Activated T-cell treated with anti-CD3 and anti-CD28 coated beads, Interleukin-2, amount 50 U/mL, for 72 hours (primary cell): ENCODE measurements around the gene CYP2F1. TPM values are rescaled to one million over a fixed set of nuclear protein-coding genes. Genes with fewer than 3 reads are reported as not detected.
A peak's percentile ranks its signal among the peaks of the same experiment; 100 is the strongest.

Experiments
- ATAC-seq, 2 donors: fragments of 150-1000 bp; cut with Tn5 transposase; replicated peaks in 1 of 2; 2 replicates each; pipeline ENCODE4 v1.10.0; 2021; ENCODE audit warnings: moderate library complexity in 2 of 2, mild to moderate bottlenecking in 1 of 2
- DNase-seq, 2 donors: peaks; one replicate each; pipeline ENCODE4 v3.0.0; 2021 to 2022; ENCODE audit warnings: mixed read lengths in 1 of 2
- H3K27ac Mint-ChIP-seq: one replicate; pipeline ENCODE4 v1.8.0; 2022; ENCODE audit warnings: mild to moderate bottlenecking, moderate library complexity, mixed read lengths
- H3K27me3 Mint-ChIP-seq: one replicate; pipeline ENCODE4 v1.8.0; 2022; ENCODE audit warnings: low read depth, mixed read lengths
- H3K36me3 Mint-ChIP-seq, 2 donors: one replicate each; pipeline ENCODE4 v1.8.0; 2022; ENCODE audit warnings: mixed read lengths in 2 of 2, mild to moderate bottlenecking in 1 of 2; ENCODE audit not compliant: insufficient read depth in 2 of 2
- H3K4me1 Mint-ChIP-seq: one replicate; pipeline ENCODE4 v1.8.0; 2022; ENCODE audit warnings: low read depth, mixed read lengths
- H3K4me3 Mint-ChIP-seq, 2 donors: one replicate each; pipeline ENCODE4 v1.8.0; 2022; ENCODE audit warnings: mild to moderate bottlenecking in 2 of 2, mixed read lengths in 2 of 2, moderate library complexity in 2 of 2
- H3K9me3 Mint-ChIP-seq, 2 donors: one replicate each; pipeline ENCODE4 v1.8.0; 2022; ENCODE audit warnings: mixed read lengths in 2 of 2
- total RNA-seq, 2 donors: library from RNA; stranded (reverse); gene quantifications; one replicate each; pipeline ENCODE4 v1.2.3, GENCODE V29; 2022

The CYP2F1 gene
- total RNA-seq, 2 donors from 2014 or later: not detected

DNA sequence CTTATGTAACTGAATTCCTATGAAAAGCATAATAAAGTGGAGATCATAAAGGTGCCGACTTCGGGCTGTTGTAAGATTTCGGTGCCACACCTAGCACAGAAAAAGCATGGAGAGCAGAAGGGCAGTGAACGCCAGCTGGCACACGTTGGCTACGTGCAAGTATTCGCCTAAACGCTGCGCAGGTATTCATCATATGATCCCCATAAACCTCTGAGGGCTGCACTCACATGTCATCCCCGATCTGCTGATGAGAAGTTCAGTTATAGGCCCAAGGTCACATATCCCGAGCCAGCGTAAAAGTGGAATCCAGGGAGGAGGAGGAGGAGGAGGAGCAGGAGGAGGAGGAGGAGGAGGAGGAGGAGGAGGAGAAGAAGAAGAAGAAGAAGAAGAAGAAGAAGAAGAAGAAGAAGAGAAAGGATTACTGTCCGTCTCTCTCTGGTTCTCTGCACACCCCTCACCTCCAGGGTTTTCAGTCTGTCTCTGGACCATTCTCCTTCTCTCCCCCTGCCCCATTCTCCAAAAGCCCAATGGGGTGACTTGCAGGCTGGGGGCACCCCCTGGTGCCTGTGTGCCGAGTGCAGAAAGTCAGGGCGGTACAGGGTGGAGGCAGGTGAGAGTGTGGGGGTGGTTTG, 60.2 kb downstream of the CYP2F1 start:
- H3K27me3 Mint-ChIP-seq: no peaks in the 10 kb centered on the region

DNA sequence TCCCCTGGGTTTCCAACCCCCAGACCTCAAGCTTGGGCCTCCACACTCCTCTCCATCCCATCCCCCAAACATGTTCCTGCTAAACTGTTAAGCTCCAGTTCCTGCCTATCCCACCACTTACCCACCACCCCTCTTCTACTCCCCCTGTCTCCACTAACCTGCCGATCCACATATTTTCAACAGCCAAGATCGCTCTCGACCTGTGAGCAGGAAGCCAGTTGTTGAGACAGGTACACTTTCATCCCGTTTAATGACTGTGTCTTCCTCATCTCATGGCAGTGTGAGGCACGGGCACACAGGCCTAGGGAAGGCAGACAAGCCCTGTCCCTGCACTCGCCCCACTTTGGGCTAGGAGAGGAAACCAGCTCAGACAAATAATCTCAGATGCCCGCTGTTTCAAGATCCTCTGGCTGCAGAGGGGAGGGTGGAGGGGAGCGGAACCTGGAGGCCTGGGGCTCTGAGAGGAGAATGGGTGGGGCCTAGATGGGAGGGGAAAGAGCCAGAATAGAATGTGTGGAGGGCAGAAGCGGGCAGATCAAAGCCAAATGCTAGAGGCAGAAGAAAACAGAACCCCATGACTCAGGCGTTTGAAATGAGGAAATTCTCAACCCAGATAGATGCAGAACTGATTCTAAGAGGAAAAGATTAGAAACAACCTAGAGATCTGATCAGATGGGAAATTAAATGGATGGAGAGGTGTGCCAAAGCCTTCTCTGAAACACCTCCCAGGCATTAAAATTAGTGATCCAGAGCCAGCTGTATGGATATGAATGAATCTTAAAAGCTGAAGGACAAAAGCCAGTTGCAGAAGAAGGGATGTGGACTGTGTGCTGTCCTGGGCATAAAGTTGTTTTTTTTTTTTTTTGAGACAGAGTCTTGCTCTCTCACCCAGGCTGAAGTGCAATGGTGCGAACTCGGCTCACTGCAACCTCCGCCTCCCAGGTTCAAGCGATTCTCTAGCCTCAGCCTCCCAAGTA, 61.9 kb downstream of the CYP2F1 start:
- DNase-seq (peak; percentile 28 to 51), ATAC-seq (peak; percentile 85 to 95)
- Mint-ChIP-seq H3K4me1 (peaks cover 15% of the 10 kb centered on the region), H3K27me3 (no peaks in the 10 kb centered on the region), H3K36me3 (no peaks in the 10 kb centered on the region), H3K4me3 (peak overlapping the region; percentile 42 to 73), H3K27ac (peak overlapping the region; percentile 48), H3K9me3 (no peaks in the 10 kb centered on the region)

More for the DNA sequence above, 60.2 kb downstream of the CYP2F1 start:
- Mint-ChIP-seq H3K4me1 (peaks cover 15% of the 10 kb centered on the region), H3K4me3 (no peak overlapping the region), H3K9me3 (no peaks in the 10 kb centered on the region), H3K27ac (no peak overlapping the region), H3K36me3 (no peaks in the 10 kb centered on the region)
- DNase-seq: no peak
- no peak for ATAC-seq

Other genes with a start within 250 kb of the CYP2F1 start
- not detected for gene CYP2A7, start 232.2 kb upstream of the CYP2F1 start, total RNA-seq
- not detected for gene CYP2B6, start 123.2 kb upstream of the CYP2F1 start, total RNA-seq
- not detected for gene CYP2A13, start 26.0 kb upstream of the CYP2F1 start, total RNA-seq
- 1 to 10 TPM in 1 of 2 donors, under 1 TPM in 1; 0.35 to 1.2 TPM for gene CYP2S1, start 78.8 kb downstream of the CYP2F1 start, total RNA-seq
- under 1 TPM; 0.17 to 0.44 TPM for gene AXL, start 104.8 kb downstream of the CYP2F1 start, total RNA-seq
- gene HNRNPUL1, start 149.9 kb downstream of the CYP2F1 start, total RNA-seq: 100 to 1,000 TPM; 276 to 351 TPM
- 10 to 100 TPM; 28.8 to 33.4 TPM for gene CCDC97, start 195.7 kb downstream of the CYP2F1 start, total RNA-seq
- 10 to 100 TPM; 93.5 to 94.2 TPM for gene TGFB1, start 239.5 kb downstream of the CYP2F1 start, total RNA-seq
- gene B9D2, start 249.7 kb downstream of the CYP2F1 start, total RNA-seq: 1 to 10 TPM; 6.4 to 7.7 TPM